HG02973 (cell line): ENCODE results near the gene PLEKHA4.
"Not testable (repeated sequence)": the region's sequence is repeated elsewhere in the genome, so short reads cannot be mapped to it uniquely, and the experiment has no call there.

ENCODE experiments used
- ATAC-seq: cut with Tn5 transposase; IDR thresholded peaks from one replicate; pipeline ENCODE4 v1.9.1; 2021; ENCODE audit warnings: moderate library complexity; ENCODE audit not compliant: unreplicated experiment

PLEKHA4 gene

DNA sequence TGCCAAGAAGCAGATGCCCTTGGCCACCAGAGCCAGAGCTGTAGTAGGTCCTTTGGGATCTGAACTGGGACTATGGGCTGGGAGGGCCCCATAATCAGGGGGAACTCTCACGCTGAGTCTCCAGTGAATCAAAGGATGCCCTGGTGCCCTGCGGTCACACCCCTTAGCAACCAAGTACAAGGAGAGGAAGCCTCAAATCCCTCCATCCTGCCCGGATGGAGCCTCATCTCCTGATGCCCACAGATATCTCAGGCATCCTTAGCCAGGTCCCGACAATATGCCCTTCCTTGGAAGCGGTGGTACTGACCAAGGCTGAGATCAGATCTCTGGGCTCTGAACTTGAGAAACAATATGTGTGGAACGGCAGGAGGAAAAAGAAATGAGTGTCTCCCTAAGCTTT lies 1.7 kb downstream of the PLEKHA4 start:
- ATAC-seq = no peak

DNA sequence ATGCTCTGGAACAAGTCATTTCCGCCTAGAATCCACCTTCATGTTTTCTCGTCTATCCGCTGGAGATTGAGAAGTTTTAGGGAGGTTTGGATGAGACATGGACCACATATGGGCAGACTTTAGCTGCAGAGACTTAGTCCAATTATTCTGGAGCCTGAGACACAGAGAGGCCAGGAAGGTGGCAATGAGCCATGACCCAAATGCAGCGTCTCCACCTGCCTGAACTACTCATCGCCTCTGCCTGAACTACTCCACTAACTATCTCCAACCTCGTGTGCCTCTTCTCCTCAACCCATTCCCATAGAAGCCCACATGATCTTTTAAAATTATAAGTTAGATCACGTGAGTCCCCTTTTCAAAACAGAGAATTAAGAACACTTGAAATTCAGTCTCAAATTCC lies 5.6 kb downstream of the PLEKHA4 start:
- ATAC-seq = no peak

DNA sequence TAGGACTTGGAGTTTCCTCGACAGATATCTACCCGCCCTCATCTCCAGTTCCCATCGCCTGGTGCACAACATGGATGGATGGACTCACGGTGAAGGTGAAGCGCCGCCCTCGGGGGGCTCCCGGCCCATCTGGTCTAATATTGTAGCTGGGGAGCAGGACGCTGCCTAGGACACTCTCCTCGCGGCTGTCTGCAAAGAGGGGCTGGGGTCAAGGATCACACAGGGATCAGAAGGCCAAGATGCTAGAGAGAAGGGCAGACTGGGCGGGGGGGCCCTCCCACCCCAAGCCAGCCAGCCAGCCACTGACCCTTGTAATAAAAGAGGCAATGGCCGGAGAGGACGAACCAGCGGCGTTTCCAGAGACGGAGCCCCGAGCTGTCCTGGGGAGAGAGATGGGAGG lies 7.1 kb downstream of the PLEKHA4 start:
- ATAC-seq = no peak

DNA sequence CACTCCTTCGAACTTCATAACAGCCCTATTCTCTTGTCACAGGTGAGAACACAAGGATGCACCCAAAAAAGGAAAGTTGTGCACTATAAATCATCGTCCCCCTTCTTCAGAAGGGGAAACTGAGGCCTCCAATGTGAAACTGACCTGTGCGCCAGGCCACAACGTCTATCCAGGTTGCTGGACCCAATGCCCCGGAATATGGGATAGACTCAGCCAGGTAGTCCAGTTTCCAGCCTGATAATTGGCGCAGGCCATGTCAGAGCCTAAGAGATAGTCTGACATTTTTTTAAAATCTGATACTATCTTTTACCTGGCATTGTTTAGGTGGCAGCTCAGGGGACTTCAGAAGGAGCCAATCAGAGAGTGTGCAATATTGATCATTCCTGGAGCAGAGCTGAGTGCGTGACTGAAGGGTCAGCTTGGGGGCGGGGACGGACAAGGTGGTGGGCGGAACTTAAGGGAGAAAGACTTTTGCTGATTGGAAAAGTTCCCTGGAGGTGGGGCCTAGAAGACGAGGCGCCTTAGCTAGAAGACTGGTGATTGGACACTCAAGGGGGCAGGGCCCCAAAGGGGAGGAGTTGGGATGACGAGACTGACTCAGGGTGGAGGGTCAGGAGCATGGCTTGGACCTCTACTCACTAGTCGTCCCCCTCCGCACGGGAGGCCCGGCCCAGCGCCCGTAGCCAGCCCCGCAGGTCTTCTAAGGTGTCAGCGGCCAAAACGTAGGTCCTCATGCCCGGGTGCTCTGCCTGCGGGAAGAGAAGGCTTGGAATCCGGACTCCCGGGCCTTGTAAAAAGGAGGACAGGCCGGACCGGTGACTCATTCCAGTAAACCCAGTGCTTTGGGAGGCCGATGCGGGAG lies 8.5 kb downstream of the PLEKHA4 start:
- ATAC-seq = no peak

DNA sequence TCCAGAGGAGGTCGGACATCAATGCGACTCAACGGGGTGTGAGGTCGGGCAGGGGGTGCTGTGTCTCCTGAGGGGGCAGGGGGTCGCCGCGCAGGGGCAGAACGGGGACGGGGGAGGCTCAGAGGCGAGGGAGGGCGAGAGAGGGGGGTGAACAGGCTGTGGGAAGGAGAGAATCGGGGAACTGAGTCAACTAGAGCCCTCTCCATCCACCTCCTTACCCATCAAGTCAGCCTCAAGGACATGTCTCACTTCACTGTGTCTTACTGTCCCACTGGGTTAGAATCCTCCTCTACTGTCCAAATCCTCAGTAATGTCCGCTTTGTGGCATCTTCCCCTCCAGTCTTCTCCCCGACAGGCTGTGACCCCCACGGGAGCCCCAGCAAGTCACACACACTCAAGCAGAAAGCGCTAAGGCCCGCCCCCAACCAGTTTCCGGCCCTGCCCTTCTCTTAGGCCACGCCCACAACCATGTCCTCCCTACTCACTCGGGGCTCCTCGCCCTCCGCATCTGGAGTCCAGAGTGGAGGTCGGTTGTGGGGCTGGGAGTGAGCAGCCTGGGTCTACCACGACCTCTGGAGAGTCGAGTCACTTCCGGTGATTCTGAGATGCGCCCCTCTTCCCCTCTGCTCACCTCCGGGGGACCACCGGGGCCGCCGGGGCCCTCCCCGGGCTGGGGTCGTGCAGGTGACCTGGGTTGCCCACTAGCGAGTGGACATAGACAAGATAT lies 9.3 kb downstream of the PLEKHA4 start:
- no peak for ATAC-seq

DNA sequence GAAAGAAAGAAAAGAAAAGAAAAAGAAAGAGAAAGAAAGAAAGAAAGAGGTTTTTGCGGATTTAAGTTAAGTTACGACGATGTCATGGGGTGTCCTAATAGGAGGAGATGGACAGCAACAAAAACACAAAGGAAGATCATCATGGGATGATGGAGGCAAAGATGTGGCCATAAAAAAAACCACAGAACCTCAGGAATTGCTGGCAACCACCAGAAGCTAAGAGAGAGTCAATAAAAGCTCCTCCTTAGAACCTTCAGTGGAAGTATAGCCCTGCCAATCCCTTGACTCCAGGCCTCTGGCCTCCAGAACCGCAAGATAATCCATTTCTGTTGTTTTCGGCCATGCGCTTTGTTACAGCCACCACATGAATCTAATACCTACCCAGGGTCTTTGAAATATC lies 11.5 kb downstream of the PLEKHA4 start:
- ATAC-seq = no peak

DNA sequence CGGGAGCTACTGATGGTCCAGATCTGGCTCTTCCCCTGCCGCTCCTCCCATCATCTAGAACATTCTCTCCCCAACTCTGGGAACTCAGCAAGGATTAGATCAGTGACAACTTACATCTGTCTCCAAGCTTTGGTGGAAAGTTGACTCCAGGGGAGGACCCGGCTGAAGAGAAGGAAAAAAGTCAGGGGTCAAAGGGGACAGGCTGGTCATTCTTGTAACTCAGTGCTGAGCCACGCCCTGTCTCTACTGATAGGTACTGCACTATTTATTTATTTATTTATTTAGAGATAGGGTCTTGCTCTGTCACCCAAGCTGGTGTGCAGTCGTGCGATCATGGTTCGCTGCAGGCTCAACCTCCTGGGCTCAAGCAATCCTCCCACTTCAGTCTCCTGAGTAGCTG lies 14.3 kb downstream of the PLEKHA4 start:
- ATAC-seq = no peak

DNA sequence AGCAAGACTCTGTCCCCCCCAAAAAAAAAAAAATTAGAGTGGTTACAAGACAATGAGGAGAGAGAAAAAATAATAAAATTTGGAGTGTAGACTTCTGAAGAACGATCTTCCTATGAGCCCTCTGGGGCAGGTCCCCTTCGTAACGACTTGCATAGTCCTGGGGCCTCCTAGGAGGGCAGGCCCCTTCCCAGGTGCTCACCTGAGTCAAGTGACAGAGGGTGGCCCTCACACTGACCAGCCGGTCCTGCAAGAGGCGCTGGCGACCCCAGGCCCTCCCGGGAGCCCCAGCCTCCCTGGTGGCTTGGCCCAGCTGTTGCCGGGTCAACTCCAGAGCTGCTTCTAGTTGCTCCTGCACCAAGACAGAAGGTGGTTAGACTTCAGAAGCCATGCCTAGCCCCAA lies 14.9 kb downstream of the PLEKHA4 start:
- ATAC-seq = no peak

DNA sequence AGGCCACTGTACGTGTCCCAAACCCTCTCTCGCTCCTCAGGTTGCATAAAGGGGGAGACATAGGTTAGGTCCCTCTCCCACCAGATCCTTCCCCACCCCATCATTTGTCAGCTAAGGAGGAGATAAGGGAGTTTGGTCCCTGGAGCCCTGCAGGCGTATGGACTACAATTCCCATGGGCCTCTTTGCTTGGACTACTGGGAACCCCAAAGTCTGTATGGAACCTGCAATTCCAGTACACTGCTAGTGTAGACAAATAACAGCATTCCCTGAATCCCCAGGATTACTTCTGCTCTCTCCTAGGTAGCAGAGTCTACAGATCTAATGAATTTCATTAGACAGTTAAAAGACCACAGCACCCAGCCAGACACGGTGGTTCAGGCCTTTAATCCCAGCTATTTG lies 16.1 kb downstream of the PLEKHA4 start:
- no peak for ATAC-seq

DNA sequence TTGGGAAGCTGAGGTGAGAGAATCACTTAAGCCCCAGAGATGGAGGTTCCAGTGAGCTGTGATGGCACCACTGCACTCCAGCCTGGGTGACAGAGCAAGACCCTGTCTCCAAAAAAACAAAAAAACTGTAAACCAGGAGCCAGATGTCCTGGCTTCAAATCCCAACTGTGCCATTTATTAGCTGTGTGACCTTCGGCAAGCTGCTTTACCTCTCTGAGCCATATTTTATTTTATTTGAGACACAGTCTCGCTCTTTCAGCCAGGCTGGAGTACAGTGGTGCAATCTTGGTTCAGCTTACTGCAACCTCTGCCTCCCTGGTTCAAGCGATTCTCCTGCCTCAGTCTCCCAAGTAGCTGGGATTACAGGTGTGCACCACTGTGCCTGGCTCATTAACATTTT lies 21.8 kb downstream of the PLEKHA4 start:
- not testable (repeated sequence) for ATAC-seq

DNA sequence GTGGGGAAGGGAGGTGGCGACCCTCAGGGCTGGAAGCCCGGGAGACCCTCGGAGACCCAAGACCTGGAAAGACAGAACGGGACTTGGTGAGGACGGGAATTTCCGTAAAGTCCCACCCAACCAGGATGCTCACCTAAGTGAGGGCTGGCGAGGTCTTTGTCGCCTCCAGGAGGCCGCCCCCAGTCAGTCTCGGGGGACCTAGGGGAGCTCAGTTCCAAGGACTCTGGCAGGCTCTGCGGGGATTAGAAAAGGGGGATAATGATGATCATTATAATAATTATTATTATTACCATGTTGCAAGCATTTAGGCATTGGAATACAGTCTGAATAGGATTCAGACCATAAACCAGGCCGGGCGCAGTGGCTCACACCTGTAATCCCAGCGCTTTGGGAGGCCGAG lies 23.0 kb downstream of the PLEKHA4 start:
- ATAC-seq = no peak

DNA sequence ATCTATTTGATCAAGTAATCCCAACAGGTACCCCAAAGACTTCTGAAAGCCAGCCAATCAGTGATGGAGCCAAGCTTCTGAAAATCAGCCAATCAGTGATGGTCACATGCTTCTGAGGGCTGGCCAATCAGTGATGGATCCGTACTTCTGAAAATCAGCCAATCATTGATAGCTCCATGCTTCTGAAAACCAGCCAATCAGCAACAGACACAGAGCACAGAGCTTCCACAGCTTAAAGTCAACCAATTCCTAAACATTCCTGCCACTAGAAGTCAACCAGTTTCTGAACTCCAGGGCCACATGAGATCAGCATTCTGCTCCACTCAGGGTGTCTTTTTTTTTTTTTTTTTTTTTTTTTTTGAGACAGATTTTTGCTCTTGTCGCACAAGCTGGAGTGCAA lies 23.9 kb downstream of the PLEKHA4 start:
- no peak for ATAC-seq

DNA sequence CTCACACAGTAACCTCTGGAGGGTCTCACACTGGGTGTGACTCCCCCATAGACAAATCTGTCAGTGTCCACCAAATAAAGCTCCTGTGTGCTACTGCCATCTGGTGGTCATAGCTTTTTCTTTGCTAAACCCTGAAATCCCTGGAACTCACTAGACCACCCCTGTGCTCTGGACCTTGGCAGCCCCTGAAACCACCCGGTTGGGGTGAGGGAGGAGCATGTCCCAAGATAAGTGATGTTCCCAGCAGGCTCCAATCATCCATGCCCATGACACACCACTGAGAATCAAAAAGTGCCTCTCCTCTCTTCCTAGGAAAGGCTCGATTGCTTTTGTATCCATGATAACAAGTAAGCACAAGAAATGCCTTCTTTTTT lies 25.6 kb downstream of the PLEKHA4 start:
- no peak for ATAC-seq

DNA sequence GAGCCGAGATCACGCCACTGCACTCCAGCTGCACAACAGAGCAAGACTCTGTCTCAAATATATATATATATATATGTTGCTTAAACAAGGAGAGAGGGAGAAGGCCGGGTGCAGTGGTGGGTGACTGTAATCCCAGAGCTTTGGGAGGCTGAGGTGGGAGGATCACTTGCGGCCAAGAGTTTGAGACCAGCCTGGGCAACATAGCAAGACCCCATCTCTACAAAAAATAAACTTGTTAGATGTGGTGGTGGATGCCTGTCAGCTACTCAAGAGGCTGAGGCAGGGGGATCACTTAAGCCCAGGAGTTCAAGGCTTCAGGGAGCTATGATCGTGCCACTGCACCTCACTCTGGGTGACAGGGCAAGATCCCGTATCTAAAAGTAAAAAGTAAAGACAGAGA lies 26.8 kb downstream of the PLEKHA4 start:
- no peak for ATAC-seq

DNA sequence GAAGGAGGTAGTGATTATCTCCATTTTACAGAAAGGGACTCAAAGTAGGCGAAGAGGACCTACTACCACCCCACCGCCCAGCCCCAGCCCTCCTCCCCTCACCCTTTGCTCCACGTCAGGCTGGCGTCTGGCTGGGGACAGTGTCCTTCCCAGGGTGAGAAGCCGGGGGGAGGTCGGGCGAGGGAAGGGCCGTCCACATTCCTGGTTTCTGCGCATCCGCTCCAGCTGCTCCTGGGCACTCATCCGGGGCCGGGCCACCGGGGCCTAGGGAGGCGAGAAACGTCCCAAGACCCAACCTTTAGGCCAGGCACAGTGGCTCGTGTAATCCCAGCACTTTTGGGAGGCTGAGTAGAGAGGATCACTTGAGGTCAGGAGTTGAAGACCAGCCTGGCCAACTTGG lies 27.4 kb downstream of the PLEKHA4 start:
- ATAC-seq = no peak

DNA sequence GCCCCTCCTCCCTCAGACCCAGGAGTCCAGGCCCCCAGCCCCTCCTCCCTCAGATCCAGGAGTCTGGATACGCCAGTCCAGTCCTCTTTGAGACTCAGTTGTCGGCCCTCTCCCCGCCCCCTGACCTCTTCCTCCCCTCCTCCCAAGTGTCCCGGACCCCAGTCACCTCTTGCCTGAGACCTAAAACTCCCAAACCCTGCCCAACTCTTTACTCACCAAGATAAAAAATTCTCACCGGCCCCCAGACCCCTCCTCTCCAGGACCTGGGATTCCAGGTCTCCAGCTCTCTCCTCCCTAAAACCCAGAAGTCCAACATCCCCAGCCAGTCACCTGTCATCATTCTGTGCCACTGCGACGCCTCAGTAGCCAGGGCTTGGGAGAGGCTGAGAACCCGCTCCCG lies 30.7 kb downstream of the PLEKHA4 start:
- ATAC-seq = no peak

DNA sequence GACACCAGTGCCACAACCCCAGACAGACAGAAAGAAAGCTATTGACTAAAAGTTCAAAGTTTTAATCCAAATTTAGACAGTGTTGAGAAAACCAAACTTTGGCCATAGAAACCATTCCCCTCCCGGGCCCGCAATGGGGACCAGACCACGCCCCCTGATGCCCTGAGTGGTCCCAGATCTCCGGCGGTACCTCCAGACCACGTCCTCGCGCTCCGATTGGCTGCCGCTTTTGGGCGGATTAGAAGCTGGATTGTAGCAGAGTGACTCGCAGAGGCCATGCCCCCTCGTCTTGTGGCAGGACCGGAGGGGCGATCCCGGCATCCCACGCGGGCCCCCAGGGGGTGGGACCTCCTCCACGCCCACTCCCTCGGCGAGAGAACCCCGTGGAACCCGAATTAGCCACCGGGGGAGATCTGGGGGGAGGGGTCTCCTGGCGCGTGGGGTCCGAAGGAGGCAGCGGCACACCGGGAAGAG lies 31.3 kb downstream of the PLEKHA4 start:
- ATAC-seq = peak; percentile 63

DNA sequence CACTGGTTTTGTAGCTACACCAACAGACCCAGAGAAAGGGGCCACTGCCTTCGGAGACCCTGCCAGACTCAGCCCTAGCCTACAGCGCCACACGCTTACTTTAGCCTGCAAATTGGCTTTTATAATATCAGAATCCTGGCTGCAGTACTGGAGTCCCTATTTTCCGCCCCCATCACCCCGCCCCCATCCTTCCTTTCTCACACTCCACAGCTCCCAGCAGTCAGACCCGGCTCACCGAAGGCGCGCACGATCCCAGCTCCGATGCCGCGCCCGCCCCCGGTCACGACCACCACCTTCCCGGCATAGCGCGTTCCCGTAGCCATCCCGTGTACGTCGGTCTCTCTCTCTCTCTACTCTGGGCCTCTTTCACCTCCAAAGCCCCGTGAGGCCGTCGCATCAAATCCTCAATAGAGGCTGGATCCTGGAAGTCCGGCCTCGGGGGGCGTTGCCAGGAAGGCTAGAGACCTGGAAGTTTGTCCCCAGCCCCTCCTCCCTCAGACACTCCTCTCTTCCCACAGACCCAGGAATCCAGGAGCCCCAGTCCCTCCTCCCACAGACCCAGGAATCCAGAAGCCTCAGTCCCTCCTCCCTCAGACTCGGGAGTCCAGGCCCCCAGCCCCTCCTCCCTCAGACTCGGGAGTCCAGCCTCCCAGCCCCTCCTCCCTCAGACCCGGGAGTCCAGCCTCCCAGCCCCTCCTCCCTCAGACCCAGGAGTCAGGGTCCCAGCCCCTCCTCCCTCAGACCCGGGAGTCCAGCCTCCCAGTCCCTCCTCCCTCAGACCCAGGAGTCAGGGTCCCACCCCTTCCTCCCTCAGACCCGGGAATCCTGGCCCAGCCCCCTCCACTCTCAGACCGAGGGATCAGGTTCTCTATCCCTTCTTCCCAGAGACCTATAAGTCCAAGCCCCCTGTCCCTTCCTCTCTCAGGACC lies 32.1 kb downstream of the PLEKHA4 start, which contains the start of gene HSD17B14:
HSD17B14 (minus strand) TSS at position 403 of the 929 bp plus-strand sequence; CDS start at position 323, 80 bp downstream.
- ATAC-seq = no peak

DNA sequence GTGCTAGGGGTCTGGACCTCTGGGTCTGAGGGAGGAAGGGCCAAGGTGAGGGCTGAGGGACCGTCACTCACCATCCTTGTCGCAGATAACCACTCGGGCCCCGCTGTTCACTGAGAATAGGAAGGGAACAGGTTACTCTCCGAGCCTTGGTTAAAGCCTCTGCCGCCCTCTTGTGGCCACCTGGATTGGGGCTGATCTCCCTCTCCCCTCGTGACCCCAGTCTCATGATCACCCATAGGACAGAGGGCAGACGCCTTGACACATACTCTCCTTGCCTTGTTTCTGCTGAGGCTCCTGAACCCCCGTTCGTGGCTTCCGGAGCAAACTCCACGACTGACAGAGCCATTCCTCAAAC lies 32.7 kb downstream of the PLEKHA4 start:
- peak; percentile 72 for ATAC-seq

DNA sequence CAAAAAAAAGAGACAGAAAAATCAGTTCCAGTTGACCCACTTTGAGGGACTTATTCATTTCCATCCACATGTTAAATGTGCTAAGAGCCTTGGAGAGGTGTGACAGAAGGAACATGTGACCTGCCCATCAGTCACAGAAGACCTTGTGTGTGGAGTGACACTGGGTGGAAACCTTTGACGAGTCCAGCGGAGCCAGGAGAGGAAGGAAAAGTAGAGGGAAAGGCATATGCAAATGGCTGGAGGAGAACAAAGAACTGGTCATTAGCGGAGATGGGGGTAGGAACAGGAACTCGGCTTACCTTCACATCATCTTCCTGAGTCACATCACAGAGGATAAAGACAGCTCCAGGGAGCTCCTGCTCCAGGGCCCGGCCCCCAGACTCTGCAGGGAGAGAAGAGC lies 34.4 kb downstream of the PLEKHA4 start:
- no peak for ATAC-seq

DNA sequence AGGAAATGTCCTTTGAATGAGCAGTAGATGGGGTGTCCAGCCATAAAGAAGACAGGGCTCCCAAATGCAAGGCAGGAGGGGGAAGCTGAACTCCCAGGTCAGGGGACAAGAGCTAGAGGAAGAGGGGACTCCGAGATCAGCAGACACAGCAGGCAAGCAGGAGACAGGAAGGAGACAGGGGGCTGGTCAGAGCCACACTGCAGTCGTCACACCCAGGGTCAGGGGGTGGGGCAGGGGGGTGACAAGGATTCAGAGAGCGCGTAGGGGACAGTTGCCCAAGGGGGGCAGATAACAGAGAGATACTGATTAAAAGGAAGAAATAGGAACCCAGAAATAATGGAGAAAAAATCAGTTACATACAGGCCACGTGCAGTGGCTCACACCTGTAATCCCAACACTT lies 35.4 kb downstream of the PLEKHA4 start:
- no peak for ATAC-seq
